ENCODE results near the gene PIF1. TPM values are rescaled to one million over a fixed set of nuclear protein-coding genes. Genes with fewer than 3 reads are reported as not detected.
"Not testable (repeated sequence)": the region's sequence is repeated elsewhere in the genome, so short reads cannot be mapped to it uniquely, and the experiment has no call there.

Gene PIF1
- total RNA-seq, 1 experiment from 2014 or later: 51.5 TPM

- CTCF ChIA-PET: interaction anchor here (0.7 kb wide), 1 partner anchor 48 kb away, joined by 3 read pairs; no protein-coding TSS in a partner anchor
- TF ChIP-seq CTCF (IDR thresholded peaks at IDR 0.05; ENCODE audit: unreplicated experiment): no peak
- intact Hi-C loops (cut with micrococcal nuclease; ENCODE audit: unreplicated experiment): no loop called here
- Mint-ChIP-seq H3K9me3 (ENCODE audit: low read depth, unreplicated experiment) (no peaks in the 10 kb centered on the region), H3K36me3 (ENCODE audit: insufficient read depth, unreplicated experiment) (peaks cover 15% of the 10 kb centered on the region), H3K4me3 (ENCODE audit: low read depth, unreplicated experiment) (no peak overlapping the region), H3K27ac (ENCODE audit: unreplicated experiment) (no peak overlapping the region), H3K27me3 (ENCODE audit: unreplicated experiment) (no peaks in the 10 kb centered on the region), H3K4me1 (ENCODE audit: low read depth, unreplicated experiment) (peaks cover 10% of the 10 kb centered on the region)
- BruUV-seq (replicated peaks): no TSS peak
- DNase-seq: no peak
These were observed 3.5 kb upstream of the PIF1 start for GRCh38 chr15:64828985-64829384.

DNA sequence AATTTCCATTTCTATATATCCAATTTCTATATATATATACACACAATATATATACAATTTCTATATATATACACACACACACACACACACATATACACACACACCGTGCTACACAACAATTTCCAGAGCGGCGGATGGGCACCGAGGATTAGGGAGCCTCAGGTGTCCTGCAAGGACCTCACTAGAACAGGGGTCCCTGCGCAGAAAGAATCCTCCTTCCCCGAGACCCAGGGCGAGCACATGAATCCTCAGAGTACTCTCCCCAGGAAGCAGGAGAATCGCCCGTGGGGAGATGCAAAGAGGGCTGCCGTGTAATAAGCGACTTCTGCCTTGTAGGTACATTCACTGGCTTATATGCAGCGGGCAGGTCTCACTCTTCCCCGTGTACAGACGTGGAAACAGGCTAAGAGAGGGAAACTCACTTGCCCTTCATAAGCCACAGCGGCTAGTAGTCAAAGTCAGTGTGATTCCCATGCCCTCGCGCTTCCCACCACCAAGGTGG lies 467 bp downstream of the PIF1 start:
- no peaks in the 10 kb centered on the region for H3K9me3 Mint-ChIP-seq (ENCODE audit: low read depth, unreplicated experiment)
- DNase-seq: no peak
- H3K27me3 Mint-ChIP-seq (ENCODE audit: unreplicated experiment): no peaks in the 10 kb centered on the region
- peaks cover 19% of the 10 kb centered on the region for H3K4me1 Mint-ChIP-seq (ENCODE audit: low read depth, unreplicated experiment)
- H3K36me3 Mint-ChIP-seq (ENCODE audit: insufficient read depth, unreplicated experiment): peaks cover 23% of the 10 kb centered on the region
- H3K27ac Mint-ChIP-seq (ENCODE audit: unreplicated experiment): peak overlapping the region; percentile 75
- peak overlapping the region; percentile 86 for H3K4me3 Mint-ChIP-seq (ENCODE audit: low read depth, unreplicated experiment)
- intact Hi-C loops (cut with micrococcal nuclease; ENCODE audit: unreplicated experiment): loop anchor here (1.0 kb wide), 1 partner anchor 10 kb away; no protein-coding TSS in a partner anchor
- TSS peak; percentile 81 for BruUV-seq (replicated peaks)
- TF ChIP-seq CTCF (IDR thresholded peaks at IDR 0.05; ENCODE audit: unreplicated experiment): no peak
- CTCF ChIA-PET: interaction anchor here (0.7 to 1.1 kb wide), 3 partner anchors 11 to 115 kb away, joined by 3 to 9 read pairs (median 3); no protein-coding TSS in a partner anchor

GRCh38 chr15:64816452-64816851 lies 9.0 kb downstream of the PIF1 start:
- Mint-ChIP-seq H3K4me3 (ENCODE audit: low read depth, unreplicated experiment) (no peak overlapping the region), H3K27me3 (ENCODE audit: unreplicated experiment) (no peaks in the 10 kb centered on the region), H3K27ac (ENCODE audit: unreplicated experiment) (no peak overlapping the region), H3K9me3 (ENCODE audit: low read depth, unreplicated experiment) (no peaks in the 10 kb centered on the region), H3K36me3 (ENCODE audit: insufficient read depth, unreplicated experiment) (peaks cover 14% of the 10 kb centered on the region), H3K4me1 (ENCODE audit: low read depth, unreplicated experiment) (no peaks in the 10 kb centered on the region)
- BruUV-seq (replicated peaks): no TSS peak
- DNase-seq: no peak
- CTCF ChIA-PET: no interaction called here
- TF ChIP-seq CTCF (IDR thresholded peaks at IDR 0.05; ENCODE audit: unreplicated experiment): no peak
- intact Hi-C loops (cut with micrococcal nuclease; ENCODE audit: unreplicated experiment): no loop called here

DNA sequence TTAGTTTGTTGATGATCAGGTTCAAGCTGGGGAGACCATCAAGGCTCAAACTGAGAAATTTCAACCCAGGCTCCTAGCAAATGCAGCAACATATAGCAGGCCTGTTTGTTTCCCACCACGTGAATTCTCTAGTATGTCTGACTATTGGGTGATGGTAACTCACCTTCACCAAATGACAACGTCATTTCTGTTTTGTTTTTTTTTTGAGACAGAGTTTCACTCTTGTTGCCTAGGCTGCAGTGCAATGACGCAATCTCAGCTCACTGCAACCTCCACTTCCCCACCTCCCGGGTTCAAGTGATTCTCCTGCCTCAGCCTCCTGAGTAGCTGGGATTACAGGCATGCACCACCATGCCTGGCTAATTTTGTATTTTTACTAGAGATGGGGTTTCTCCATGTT lies 10.5 kb downstream of the PIF1 start:
- H3K27me3 Mint-ChIP-seq (ENCODE audit: unreplicated experiment); H3K4me1 Mint-ChIP-seq (ENCODE audit: low read depth, unreplicated experiment); H3K9me3 Mint-ChIP-seq (ENCODE audit: low read depth, unreplicated experiment); BruUV-seq (replicated peaks); H3K4me3 Mint-ChIP-seq (ENCODE audit: low read depth, unreplicated experiment); H3K27ac Mint-ChIP-seq (ENCODE audit: unreplicated experiment); intact Hi-C loops (cut with micrococcal nuclease; ENCODE audit: unreplicated experiment); CTCF ChIA-PET; DNase-seq: not testable (repeated sequence)
- peaks cover 14% of the 10 kb centered on the region for H3K36me3 Mint-ChIP-seq (ENCODE audit: insufficient read depth, unreplicated experiment)

GRCh38 chr15:64814283-64814682 lies 11.2 kb downstream of the PIF1 start:
- peaks cover 14% of the 10 kb centered on the region for H3K36me3 Mint-ChIP-seq (ENCODE audit: insufficient read depth, unreplicated experiment)
- DNase-seq; CTCF ChIA-PET; H3K4me3 Mint-ChIP-seq (ENCODE audit: low read depth, unreplicated experiment); BruUV-seq (replicated peaks); H3K9me3 Mint-ChIP-seq (ENCODE audit: low read depth, unreplicated experiment); H3K27ac Mint-ChIP-seq (ENCODE audit: unreplicated experiment); intact Hi-C loops (cut with micrococcal nuclease; ENCODE audit: unreplicated experiment); H3K4me1 Mint-ChIP-seq (ENCODE audit: low read depth, unreplicated experiment): not testable (repeated sequence)
- peaks cover 15% of the 10 kb centered on the region for H3K27me3 Mint-ChIP-seq (ENCODE audit: unreplicated experiment)
